Right lobe of liver (tissue), 6 donors: ENCODE measurements around the gene HOXA11. TPM values are rescaled to one million over a fixed set of nuclear protein-coding genes. Genes with fewer than 3 reads are reported as not detected.

Source experiments
- ATAC-seq, 4 donors: fragments of 200-7000 bp; cut with Tn5 transposase; one replicate each; pipeline ENCODE4 v1.9.1; 2020; ENCODE audit warnings: mild to moderate bottlenecking in 4 of 4, moderate library complexity in 4 of 4
- DNase-seq, 3 donors: peaks; one replicate each; pipeline ENCODE4 v3.0.0-alpha.2; 2020
- H3K27ac ChIP-seq, 3 donors: fragments of 200-600 bp; one replicate each; pipeline ENCODE4 v1.8.0; 2022
- H3K27me3 ChIP-seq, 2 donors: fragments of 200-600 bp; one replicate each; pipeline ENCODE4 v1.8.0; 2022
- H3K36me3 ChIP-seq, 4 donors: fragments of 200-600 bp; sonication (generic) in 1 of 4; one replicate each; pipeline versions ENCODE4 v1.5.1 to v1.8.0; 2017 to 2022; ENCODE audit warnings: control low read depth in 1 of 4
- H3K4me1 ChIP-seq, 4 donors: fragments of 200-600 bp; sonication (generic) in 1 of 4; one replicate each; pipeline versions ENCODE4 v1.5.1 to v1.8.0; 2017 to 2022; ENCODE audit warnings: control low read depth in 1 of 4
- H3K4me3 ChIP-seq, 3 donors: fragments of 200-600 bp; one replicate each; pipeline ENCODE4 v1.8.0; 2022
- H3K9me3 ChIP-seq, 4 donors: fragments of 200-600 bp; sonication (generic) in 1 of 4; one replicate each; pipeline versions ENCODE4 v1.5.1 to v1.8.0; 2017 to 2022; ENCODE audit warnings: control low read depth in 1 of 4
- POLR2A ChIP-seq: fragments of 450-650 bp; IDR thresholded peaks from one replicate; pipeline ENCODE4 v1.6.1; 2017; ENCODE audit warnings: antibody characterized with exemption, mild to moderate bottlenecking
- WGBS: methylation state at CpG from one replicate; pipeline ENCODE4 v1.1.6; 2018; ENCODE audit warnings: low coverage, low lambda C conversion rate; ENCODE audit not compliant: insufficient coverage; ENCODE audit errors: missing lambda C conversion rate; 5-methylcytosine and 5-hydroxymethylcytosine counted together
- intact Hi-C, 2 donors: fragments of 100-400 bp; cut with DNase I; formaldehyde crosslinking; loops; one replicate each; pipeline versions ENCODE4 v1.11.2 to v1.14.1; 2022
- total RNA-seq, 6 experiments: library from RNA; depleted of rRNA in 2 of 6; stranded (reverse); fragments of >200 nt in 2 of 6; fragmentation: NEBNext Ultra II Directional in 3 of 6; extraction: Animal tissue kit (Norgen Biotek cat#: 25700) in 3 of 6; gene quantifications; one replicate each; pipeline versions ENCODE4 v1.1.0 to v1.2.4, GENCODE V29; 2016 to 2023
- TF ChIP-seq, protein P1 (sequence below), 4 donors: fragments of 200-600 bp in 3 of 4; fragments of 450-650 bp in 1 of 4; IDR thresholded peaks; one replicate each; pipeline versions ENCODE4 v1.5.1 to v1.8.0; 2016 to 2022; ENCODE audit warnings: antibody characterized with exemption in 4 of 4, mild to moderate bottlenecking in 2 of 4
- donor health status: DM: no; HTN: yes; CAD: no.
- donor health status: DM: no; HTN: no; CAD: no.
- donor health status: DM: no; HTN: no; CAD: no.
- donor health status: DM: no; HTN: yes; CAD: no.
- donor health status: DM: no; HTN: yes; CAD: no.

HOXA11 gene
- total RNA-seq, 6 experiments from 2014 or later, result not detected

DNA sequence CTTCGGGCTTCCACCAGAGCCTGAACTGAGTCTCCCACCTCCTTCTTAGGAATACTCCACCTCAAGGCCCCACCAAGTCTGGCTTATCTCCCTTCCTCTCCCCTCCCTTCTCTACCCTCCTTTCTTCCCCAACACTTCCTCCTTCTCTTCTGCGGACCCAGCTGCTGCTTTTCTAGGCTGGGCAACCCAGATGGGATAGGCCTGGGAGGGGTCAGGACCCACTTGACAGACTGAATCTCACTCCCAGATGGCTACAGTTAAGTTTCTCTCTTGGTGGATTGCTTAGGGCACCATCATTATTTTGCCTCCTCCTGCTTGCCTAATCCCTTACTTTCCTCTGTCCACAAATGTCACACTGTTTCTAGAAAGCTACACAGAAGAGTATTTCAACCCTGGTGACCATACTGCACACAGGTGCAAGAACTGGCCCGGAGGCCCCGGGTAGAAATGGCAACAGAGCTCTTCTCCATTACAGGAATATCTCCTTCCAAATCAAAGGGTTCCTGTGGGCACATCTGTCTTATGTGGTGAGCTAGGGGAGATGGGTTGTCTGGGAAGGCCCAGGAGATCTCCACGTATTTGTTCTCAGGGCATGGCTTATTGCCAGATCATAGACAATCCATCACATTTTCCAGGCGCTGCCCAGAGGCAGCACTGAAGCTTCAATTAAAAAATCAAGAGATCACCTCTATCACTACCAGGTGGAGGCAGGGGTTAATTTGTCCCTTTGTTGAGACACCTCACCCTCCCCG is 5.1 kb upstream of the HOXA11 start:
- H3K4me3 ChIP-seq, result no peak overlapping the region
- TF ChIP-seq, protein P1, sequence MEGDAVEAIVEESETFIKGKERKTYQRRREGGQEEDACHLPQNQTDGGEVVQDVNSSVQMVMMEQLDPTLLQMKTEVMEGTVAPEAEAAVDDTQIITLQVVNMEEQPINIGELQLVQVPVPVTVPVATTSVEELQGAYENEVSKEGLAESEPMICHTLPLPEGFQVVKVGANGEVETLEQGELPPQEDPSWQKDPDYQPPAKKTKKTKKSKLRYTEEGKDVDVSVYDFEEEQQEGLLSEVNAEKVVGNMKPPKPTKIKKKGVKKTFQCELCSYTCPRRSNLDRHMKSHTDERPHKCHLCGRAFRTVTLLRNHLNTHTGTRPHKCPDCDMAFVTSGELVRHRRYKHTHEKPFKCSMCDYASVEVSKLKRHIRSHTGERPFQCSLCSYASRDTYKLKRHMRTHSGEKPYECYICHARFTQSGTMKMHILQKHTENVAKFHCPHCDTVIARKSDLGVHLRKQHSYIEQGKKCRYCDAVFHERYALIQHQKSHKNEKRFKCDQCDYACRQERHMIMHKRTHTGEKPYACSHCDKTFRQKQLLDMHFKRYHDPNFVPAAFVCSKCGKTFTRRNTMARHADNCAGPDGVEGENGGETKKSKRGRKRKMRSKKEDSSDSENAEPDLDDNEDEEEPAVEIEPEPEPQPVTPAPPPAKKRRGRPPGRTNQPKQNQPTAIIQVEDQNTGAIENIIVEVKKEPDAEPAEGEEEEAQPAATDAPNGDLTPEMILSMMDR (IDR thresholded peaks at IDR 0.05), result no peak
- TF ChIP-seq POLR2A, result no peak
- intact Hi-C loops, result no loop called here
- no peak overlapping the region for H3K27ac ChIP-seq
- peaks cover 31 to 87% of the 10 kb centered on the region in 2 donors for H3K27me3 ChIP-seq
- no peaks in the 10 kb centered on the region for H3K36me3 ChIP-seq
- DNase-seq, result no peak
- ATAC-seq, result no peak
- no peaks in the 10 kb centered on the region for H3K9me3 ChIP-seq
- 23% methylated on average over 6 of the region's 7 CpGs for WGBS
- peaks cover 0 to 24% (median 5%) of the 10 kb centered on the region in 4 donors for H3K4me1 ChIP-seq

DNA sequence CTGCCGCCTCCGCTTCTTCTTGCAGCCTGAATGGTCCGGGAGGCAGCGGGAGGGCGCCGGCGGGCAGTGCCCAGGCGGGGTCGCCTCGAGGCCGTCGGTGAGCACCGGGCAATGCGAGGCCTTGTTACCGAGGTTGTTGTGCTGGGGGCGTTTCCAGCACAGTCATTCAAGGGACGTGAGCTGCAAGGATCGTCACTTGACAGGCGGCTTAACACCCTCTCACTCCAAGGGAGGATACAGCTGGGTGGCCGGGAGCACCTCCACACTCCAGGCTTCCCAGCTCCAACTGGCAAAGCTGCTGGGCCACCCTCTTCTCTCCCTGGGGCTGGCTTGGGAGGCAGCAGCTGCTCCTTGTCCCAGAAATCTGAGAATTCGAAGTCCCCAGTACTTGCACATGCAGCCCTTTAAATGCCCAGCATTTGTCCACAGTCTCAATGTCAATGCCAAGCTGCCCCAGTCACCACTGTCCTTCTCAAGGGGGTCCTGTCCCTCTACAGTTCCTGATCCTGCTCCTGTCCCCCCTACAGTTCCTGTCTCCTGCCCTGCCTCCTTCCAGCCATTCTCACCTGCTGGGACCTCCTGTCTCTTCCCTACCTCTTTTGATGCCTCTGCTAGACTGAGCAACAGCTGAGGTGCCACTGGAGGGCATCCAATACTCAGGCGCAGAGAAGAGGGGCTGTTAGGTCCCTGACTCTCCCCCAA is 4.4 kb upstream of the HOXA11 start:
- H3K9me3 ChIP-seq, result no peaks in the 10 kb centered on the region
- H3K4me3 ChIP-seq, result no peak overlapping the region
- WGBS, result 0% methylated on average over 2 of the region's 22 CpGs
- ATAC-seq (peak in 2 of 4 donors; percentile 3 to 8), DNase-seq (peak in 1 of 3 donors; percentile 37)
- peaks cover 27 to 87% of the 10 kb centered on the region in 2 donors for H3K27me3 ChIP-seq
- intact Hi-C loops, result no loop called here
- peaks cover 0 to 29% (median 5%) of the 10 kb centered on the region in 4 donors for H3K4me1 ChIP-seq
- H3K36me3 ChIP-seq, result no peaks in the 10 kb centered on the region
- no peak overlapping the region for H3K27ac ChIP-seq
- no peak for TF ChIP-seq POLR2A
- TF ChIP-seq, protein P1 (IDR thresholded peaks at IDR 0.05), result no peak

DNA sequence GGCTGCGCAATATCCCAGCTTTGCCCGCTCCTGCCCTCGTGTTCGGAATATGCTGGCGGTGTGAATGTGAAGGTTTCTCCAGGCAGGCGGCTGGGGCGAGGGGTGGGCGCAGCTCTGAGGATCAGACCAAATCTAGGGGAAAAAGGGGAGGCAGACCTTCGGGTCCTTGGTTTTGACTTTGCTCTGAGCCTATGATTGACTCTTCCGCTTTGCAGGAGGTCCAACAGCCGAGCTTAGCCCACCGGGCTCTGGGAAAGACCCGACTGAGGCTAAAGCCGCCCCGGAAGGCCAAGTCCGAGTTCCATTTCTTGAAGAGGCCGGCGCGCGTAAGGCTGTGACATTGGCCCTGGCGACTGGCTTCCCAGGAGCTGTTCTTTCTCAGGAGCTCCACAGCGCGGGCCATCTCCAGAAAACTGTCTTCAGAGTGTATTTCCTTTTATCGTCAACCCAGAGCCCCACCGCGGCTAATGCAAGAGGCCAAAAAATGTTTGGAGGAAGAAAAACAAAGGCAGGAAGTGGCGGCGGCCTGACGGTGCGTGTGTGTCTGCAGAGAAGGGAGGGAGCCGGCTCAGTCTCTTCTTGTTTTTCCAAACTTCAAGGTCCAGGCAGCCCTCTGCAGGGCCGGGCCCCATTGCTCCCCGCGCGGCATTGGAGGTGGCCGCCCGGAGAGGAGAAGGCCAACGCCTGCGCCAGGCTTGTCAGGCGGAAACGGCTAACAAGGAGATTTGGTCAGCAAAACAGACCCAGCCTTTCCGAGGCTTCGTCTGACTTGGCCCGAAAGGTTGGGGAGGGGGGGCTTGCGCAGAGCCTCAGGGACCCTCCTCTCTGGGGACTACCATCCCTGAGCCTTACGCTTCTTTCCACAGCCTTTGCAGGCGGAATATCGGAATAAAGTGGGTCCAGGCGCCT is 3.6 kb upstream of the HOXA11 start:
- intact Hi-C loops, result no loop called here
- ATAC-seq (peak in 3 of 4 donors; percentile 12 to 19 (median 15)), DNase-seq (peak in 2 of 3 donors; percentile 37 to 52)
- H3K4me3 ChIP-seq, result no peak overlapping the region
- H3K9me3 ChIP-seq, result no peaks in the 10 kb centered on the region
- H3K36me3 ChIP-seq, result no peaks in the 10 kb centered on the region
- H3K27me3 ChIP-seq, result peaks cover 19 to 87% of the 10 kb centered on the region in 2 donors
- WGBS, result 4% methylated on average over 25 of the region's 49 CpGs
- H3K4me1 ChIP-seq, result peaks cover 0 to 32% (median 5%) of the 10 kb centered on the region in 4 donors
- no peak overlapping the region for H3K27ac ChIP-seq
- TF ChIP-seq POLR2A, result no peak
- TF ChIP-seq, protein P1 (IDR thresholded peaks at IDR 0.05), result no peak
